ENCODE measurements around the gene NCR3LG1.

- no peak for TF ChIP-seq CTCF (conservative IDR thresholded peaks at IDR 0.05)
- TF ChIP-seq ZFX (IDR thresholded peaks at IDR 0.05) = no peak
Measured at GRCh38 chr11:17389957-17390649, 38.5 kb downstream of the NCR3LG1 start.

All from C4-2B (cell line).